ENCODE results near the gene FARP2. TPM values are rescaled to one million over a fixed set of nuclear protein-coding genes. Genes with fewer than 3 reads are reported as not detected.
A peak's percentile ranks its signal among the peaks of the same experiment; 100 is the strongest.

The FARP2 gene
- total and polyA plus RNA-seq, 2 of the 13 experiments (the other 11 are each of a cell fraction or from before 2014, with no cell fraction given): 28.0 to 45.4 TPM

DNA sequence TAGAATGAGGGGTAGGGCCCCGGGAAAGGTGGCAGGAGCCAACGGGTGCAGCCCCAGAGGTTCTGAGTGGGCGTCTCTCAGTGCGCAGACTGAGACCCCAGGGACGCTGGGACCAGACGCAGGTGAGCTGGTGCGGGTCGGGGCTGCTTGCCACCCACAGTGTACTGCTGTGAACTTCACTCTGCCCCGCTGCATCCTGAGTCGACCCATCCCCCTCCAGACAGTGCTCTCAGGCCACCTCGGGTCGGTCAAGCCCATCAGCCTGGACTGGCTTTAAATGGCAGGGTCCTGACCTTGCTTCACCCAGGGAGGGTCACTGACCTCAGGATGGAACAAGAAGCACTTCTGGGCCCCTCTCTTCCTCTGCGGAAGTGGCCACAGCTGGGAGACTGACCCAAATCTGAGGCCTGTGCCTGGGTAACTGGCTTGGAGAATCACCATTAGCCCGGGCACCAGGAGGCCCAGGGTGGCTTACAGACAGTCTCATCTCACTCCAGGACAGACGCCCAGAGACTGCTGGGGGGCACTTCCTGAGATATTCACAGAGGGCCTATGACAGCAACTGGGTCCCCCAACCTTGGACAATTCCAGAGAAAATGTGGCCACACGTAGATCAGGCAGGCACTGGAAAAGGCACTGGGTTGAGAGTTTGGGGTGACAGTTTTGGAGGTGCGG is 178.8 kb downstream of the FARP2 start (continued):
- TF ChIP-seq, protein P1, sequence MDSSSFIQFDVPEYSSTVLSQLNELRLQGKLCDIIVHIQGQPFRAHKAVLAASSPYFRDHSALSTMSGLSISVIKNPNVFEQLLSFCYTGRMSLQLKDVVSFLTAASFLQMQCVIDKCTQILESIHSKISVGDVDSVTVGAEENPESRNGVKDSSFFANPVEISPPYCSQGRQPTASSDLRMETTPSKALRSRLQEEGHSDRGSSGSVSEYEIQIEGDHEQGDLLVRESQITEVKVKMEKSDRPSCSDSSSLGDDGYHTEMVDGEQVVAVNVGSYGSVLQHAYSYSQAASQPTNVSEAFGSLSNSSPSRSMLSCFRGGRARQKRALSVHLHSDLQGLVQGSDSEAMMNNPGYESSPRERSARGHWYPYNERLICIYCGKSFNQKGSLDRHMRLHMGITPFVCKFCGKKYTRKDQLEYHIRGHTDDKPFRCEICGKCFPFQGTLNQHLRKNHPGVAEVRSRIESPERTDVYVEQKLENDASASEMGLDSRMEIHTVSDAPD (CRISPR knock-in tag; IDR thresholded peaks at IDR 0.05): 0 out of 2 replicates have a peak, but pooled peaks have one; percentile 14
- TF ChIP-seq MAFK (conservative IDR thresholded peaks at IDR 0.05 in 1 of 2, IDR thresholded peaks at IDR 0.05 in 1 of 2; ENCODE audit: low read length in 2 of 2): no peak
- TF ChIP-seq ZC3H4 (CRISPR knock-in tag; IDR thresholded peaks at IDR 0.05; ENCODE audit: borderline replicate concordance): no peak
- no peak for TF ChIP-seq ZNF354B (CRISPR knock-in tag; IDR thresholded peaks at IDR 0.05)
- TF ChIP-seq KAT8 (CRISPR knock-in tag; IDR thresholded peaks at IDR 0.05): no peak
- peak; percentile 48 for TF ChIP-seq ZNF883 (CRISPR knock-in tag; IDR thresholded peaks at IDR 0.05; ENCODE audit: not compliant biosample characterization)
- no peak for TF ChIP-seq RELA (CRISPR knock-in tag; IDR thresholded peaks at IDR 0.05)
- peak; percentile 84; the same call in 1 of the 2 replicates for TF ChIP-seq MTA1 (CRISPR knock-in tag; IDR thresholded peaks at IDR 0.05; ENCODE audit: borderline replicate concordance)
- no peak for TF ChIP-seq KLF9 (CRISPR knock-in tag; IDR thresholded peaks at IDR 0.05; ENCODE audit: low read depth)
- peak in 1 of 2 experiments; percentile 82; a peak in 1 of 4 replicates for TF ChIP-seq NR2F1 (CRISPR knock-in tag; IDR thresholded peaks at IDR 0.05)
- TF ChIP-seq ATRX (CRISPR knock-in tag; IDR thresholded peaks at IDR 0.05; ENCODE audit: borderline replicate concordance): no peak
- TF ChIP-seq, protein P2, sequence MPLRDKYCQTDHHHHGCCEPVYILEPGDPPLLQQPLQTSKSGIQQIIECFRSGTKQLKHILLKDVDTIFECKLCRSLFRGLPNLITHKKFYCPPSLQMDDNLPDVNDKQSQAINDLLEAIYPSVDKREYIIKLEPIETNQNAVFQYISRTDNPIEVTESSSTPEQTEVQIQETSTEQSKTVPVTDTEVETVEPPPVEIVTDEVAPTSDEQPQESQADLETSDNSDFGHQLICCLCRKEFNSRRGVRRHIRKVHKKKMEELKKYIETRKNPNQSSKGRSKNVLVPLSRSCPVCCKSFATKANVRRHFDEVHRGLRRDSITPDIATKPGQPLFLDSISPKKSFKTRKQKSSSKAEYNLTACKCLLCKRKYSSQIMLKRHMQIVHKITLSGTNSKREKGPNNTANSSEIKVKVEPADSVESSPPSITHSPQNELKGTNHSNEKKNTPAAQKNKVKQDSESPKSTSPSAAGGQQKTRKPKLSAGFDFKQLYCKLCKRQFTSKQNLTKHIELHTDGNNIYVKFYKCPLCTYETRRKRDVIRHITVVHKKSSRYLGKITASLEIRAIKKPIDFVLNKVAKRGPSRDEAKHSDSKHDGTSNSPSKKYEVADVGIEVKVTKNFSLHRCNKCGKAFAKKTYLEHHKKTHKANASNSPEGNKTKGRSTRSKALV (CRISPR knock-in tag; IDR thresholded peaks at IDR 0.05): no peak
- TF ChIP-seq, protein P3, sequence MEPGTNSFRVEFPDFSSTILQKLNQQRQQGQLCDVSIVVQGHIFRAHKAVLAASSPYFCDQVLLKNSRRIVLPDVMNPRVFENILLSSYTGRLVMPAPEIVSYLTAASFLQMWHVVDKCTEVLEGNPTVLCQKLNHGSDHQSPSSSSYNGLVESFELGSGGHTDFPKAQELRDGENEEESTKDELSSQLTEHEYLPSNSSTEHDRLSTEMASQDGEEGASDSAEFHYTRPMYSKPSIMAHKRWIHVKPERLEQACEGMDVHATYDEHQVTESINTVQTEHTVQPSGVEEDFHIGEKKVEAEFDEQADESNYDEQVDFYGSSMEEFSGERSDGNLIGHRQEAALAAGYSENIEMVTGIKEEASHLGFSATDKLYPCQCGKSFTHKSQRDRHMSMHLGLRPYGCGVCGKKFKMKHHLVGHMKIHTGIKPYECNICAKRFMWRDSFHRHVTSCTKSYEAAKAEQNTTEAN (CRISPR knock-in tag; conservative IDR thresholded peaks at IDR 0.05): no peak
- TF ChIP-seq, protein P4, sequence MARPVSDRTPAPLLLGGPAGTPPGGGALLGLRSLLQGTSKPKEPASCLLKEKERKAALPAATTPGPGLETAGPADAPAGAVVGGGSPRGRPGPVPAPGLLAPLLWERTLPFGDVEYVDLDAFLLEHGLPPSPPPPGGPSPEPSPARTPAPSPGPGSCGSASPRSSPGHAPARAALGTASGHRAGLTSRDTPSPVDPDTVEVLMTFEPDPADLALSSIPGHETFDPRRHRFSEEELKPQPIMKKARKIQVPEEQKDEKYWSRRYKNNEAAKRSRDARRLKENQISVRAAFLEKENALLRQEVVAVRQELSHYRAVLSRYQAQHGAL (CRISPR knock-in tag; IDR thresholded peaks at IDR 0.05; ENCODE audit: not compliant biosample characterization): no peak
- peak; percentile 38; the same call in 1 of the 2 replicates for TF ChIP-seq SAP130 (CRISPR knock-in tag; IDR thresholded peaks at IDR 0.05; ENCODE audit: low read depth)
- TF ChIP-seq ZNF75D (CRISPR knock-in tag; IDR thresholded peaks at IDR 0.05; ENCODE audit: borderline replicate concordance): no peak
- no peak for TF ChIP-seq PAF1 (CRISPR knock-in tag; IDR thresholded peaks at IDR 0.05)
- TF ChIP-seq ZNF382 (CRISPR knock-in tag; IDR thresholded peaks at IDR 0.05; ENCODE audit: borderline replicate concordance): no peak
- no peak for TF ChIP-seq ZEB1 (IDR thresholded peaks at IDR 0.05; ENCODE audit: insufficient replicate concordance, low read depth)
- TF ChIP-seq, protein P5, sequence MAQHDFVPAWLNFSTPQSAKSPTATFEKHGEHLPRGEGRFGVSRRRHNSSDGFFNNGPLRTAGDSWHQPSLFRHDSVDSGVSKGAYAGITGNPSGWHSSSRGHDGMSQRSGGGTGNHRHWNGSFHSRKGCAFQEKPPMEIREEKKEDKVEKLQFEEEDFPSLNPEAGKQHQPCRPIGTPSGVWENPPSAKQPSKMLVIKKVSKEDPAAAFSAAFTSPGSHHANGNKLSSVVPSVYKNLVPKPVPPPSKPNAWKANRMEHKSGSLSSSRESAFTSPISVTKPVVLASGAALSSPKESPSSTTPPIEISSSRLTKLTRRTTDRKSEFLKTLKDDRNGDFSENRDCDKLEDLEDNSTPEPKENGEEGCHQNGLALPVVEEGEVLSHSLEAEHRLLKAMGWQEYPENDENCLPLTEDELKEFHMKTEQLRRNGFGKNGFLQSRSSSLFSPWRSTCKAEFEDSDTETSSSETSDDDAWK (CRISPR knock-in tag; IDR thresholded peaks at IDR 0.05): no peak
- TF ChIP-seq ZNF292 (CRISPR knock-in tag; IDR thresholded peaks at IDR 0.05; ENCODE audit: borderline replicate concordance, low read depth): peak; percentile 82; the same call in 1 of the 2 replicates

All from HepG2 (cell line).